SH-SY5Y (cell line): ENCODE results near the gene OVAAL.

Experiments used
- GATA2 ChIP-seq: IDR thresholded peaks from 2 replicates; pipeline ENCODE4 v1.6.1; 2011; ENCODE audit warnings: mild to moderate bottlenecking, low read depth, low read length
- GATA3 ChIP-seq: IDR thresholded peaks from 2 replicates; pipeline ENCODE4 v1.6.1; 2011; ENCODE audit warnings: low read depth, mild to moderate bottlenecking, low read length, moderate library complexity

- TF ChIP-seq GATA2 (no peak), GATA3 (no peak)
Measured at GRCh38 chr1:180558664-180559063, at the start of gene OVAAL.
